ENCODE data around the gene HBM. TPM values are rescaled to one million over a fixed set of nuclear protein-coding genes. Genes with fewer than 3 reads are reported as not detected.

Gene HBM
- total and polyA plus RNA-seq, 2 experiments from 2014 or later, result not detected

- Histone ChIP-seq H2AFZ (no peak overlapping the region), H3K4me1 (ENCODE audit: insufficient read depth) (no peaks in the 10 kb centered on the region), H3K4me3 (no peak overlapping the region), H3K36me3 (replicated peaks; ENCODE audit: insufficient read depth, low read depth) (no peaks in the 10 kb centered on the region), H3K9me3 (ENCODE audit: low read depth) (no peaks in the 10 kb centered on the region), H3K9me2 (replicated peaks; ENCODE audit: insufficient read depth) (no peaks in the 10 kb centered on the region), H3K27ac (no peak overlapping the region), H3K79me2 (no peaks in the 10 kb centered on the region), H3K4me2 (no peak overlapping the region), H3K27me3 (no peaks in the 10 kb centered on the region), H4K20me1 (ENCODE audit: insufficient read depth, poor library complexity, severe bottlenecking) (no peaks in the 10 kb centered on the region)
- DNase-seq (ENCODE audit: low spot score), result no peak
- no peak for TF ChIP-seq EZH2phosphoT487 (IDR thresholded peaks at IDR 0.05; ENCODE audit: low read depth, severe bottlenecking, unreplicated experiment)
- TF ChIP-seq CTCF (IDR thresholded peaks at IDR 0.05; ENCODE audit: poor library complexity), result no peak
- TF ChIP-seq EZH2 (IDR thresholded peaks at IDR 0.05; ENCODE audit: borderline replicate concordance), result no peak
- WGBS (ENCODE audit: low lambda C conversion rate, missing lambda C conversion rate), result 100% methylated on average over 2 of the region's 2 CpGs
These were observed 46.9 kb upstream of the HBM start for GRCh38 chr16:118857-119256.

DNA sequence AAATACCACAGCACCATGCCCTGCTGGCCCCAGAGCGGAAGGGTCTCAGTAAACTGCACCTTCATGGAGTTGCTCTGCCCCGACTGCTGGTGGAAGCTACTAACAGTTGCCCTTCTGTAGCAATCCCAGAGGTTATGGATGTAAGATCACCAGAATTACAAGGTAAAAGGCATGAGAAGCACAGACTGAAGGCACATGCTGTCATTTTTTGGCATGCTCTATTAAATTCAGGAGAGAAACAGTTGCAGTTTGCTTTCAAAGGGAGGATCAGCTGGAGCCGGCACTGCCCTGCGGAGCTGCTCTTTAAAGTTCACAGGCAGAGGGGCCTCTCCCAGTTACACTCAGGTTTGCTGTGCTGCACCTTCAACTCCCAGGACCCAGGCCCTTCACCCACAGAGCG is 46.5 kb upstream of the HBM start:
- Histone ChIP-seq H3K9me2 (replicated peaks; ENCODE audit: insufficient read depth) (no peaks in the 10 kb centered on the region), H3K79me2 (peaks cover 2% of the 10 kb centered on the region), H2AFZ (no peak overlapping the region), H3K4me3 (no peak overlapping the region), H3K9me3 (ENCODE audit: low read depth) (no peaks in the 10 kb centered on the region), H3K4me2 (no peak overlapping the region), H4K20me1 (ENCODE audit: insufficient read depth, poor library complexity, severe bottlenecking) (no peaks in the 10 kb centered on the region), H3K27me3 (no peaks in the 10 kb centered on the region), H3K36me3 (replicated peaks; ENCODE audit: insufficient read depth, low read depth) (no peaks in the 10 kb centered on the region), H3K4me1 (ENCODE audit: insufficient read depth) (no peaks in the 10 kb centered on the region), H3K27ac (no peak overlapping the region)
- DNase-seq (ENCODE audit: low spot score), result no peak
- TF ChIP-seq EZH2 (IDR thresholded peaks at IDR 0.05; ENCODE audit: borderline replicate concordance) (no peak), CTCF (IDR thresholded peaks at IDR 0.05; ENCODE audit: poor library complexity) (no peak), EZH2phosphoT487 (IDR thresholded peaks at IDR 0.05; ENCODE audit: low read depth, severe bottlenecking, unreplicated experiment) (no peak)
- 94% methylated on average over 5 of the region's 5 CpGs for WGBS (ENCODE audit: low lambda C conversion rate, missing lambda C conversion rate)

- no peaks in the 10 kb centered on the region for H3K36me3 ChIP-seq (replicated peaks; ENCODE audit: insufficient read depth, low read depth)
- DNase-seq (ENCODE audit: low spot score), result no peak
These were observed 45.8 kb upstream of the HBM start for GRCh38 chr16:119835-120491.

More at GRCh38 chr16:119835-120491, 45.8 kb upstream of the HBM start:
- Histone ChIP-seq H3K79me2 (peaks cover 3% of the 10 kb centered on the region), H3K4me2 (no peak overlapping the region), H3K4me1 (ENCODE audit: insufficient read depth) (no peaks in the 10 kb centered on the region), H3K27ac (no peak overlapping the region), H4K20me1 (ENCODE audit: insufficient read depth, poor library complexity, severe bottlenecking) (peaks cover under 1% of the 10 kb centered on the region), H3K9me3 (ENCODE audit: low read depth) (no peaks in the 10 kb centered on the region), H2AFZ (no peak overlapping the region), H3K9me2 (replicated peaks; ENCODE audit: insufficient read depth) (no peaks in the 10 kb centered on the region), H3K27me3 (no peaks in the 10 kb centered on the region), H3K4me3 (no peak overlapping the region)
- WGBS (ENCODE audit: low lambda C conversion rate, missing lambda C conversion rate), result 89% methylated on average over 3 of the region's 3 CpGs
- TF ChIP-seq EZH2phosphoT487 (IDR thresholded peaks at IDR 0.05; ENCODE audit: low read depth, severe bottlenecking, unreplicated experiment) (no peak), EZH2 (IDR thresholded peaks at IDR 0.05; ENCODE audit: borderline replicate concordance) (no peak), CTCF (IDR thresholded peaks at IDR 0.05; ENCODE audit: poor library complexity) (no peak)

Measured in hepatocyte (in vitro differentiated cells).